Measurements from ENCODE around the gene GLRA3.

The GLRA3 gene

DNA sequence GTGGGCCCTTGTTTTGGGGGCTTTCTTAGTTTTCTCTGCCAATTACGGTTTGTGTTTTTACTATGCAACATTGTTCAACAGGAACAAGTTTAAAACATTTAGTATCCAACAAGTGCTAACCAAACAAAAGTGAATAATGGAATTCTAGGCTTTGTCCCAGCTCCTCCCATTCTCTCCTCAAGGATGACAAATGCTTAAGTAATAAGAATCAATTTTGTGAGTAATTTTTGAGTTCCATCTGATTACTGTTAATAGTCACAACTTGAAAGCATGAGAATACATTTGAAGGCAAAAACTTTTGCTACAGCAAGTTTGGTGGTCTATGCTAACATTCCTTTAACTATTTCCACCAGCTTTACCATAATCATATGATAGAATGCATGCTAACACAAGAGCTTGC is 228.7 kb downstream of the GLRA3 start:
- DNase-seq (ENCODE audit: low read depth, low spot score) = no peak
- H3K27me3 ChIP-seq (ENCODE audit: insufficient read depth, insufficient read length) = no peaks in the 10 kb centered on the region
- no peaks in the 10 kb centered on the region for H3K9me3 ChIP-seq (ENCODE audit: insufficient read depth, low read length)
- no peaks in the 10 kb centered on the region for H3K36me3 ChIP-seq (ENCODE audit: insufficient read depth, insufficient read length, low read length)
- TF ChIP-seq ZNF274 (IDR thresholded peaks at IDR 0.05; ENCODE audit: low read depth, low read length) (no peak), YY1 (IDR thresholded peaks at IDR 0.05; ENCODE audit: insufficient read depth, insufficient read length) (no peak), SUZ12 (IDR thresholded peaks at IDR 0.05; ENCODE audit: extremely low read depth, insufficient read depth, insufficient read length) (no peak)
- no peak overlapping the region for H3K4me3 ChIP-seq (ENCODE audit: insufficient read length, low read depth)
- H3K9ac ChIP-seq (ENCODE audit: insufficient read length, low read depth) = no peak overlapping the region
- H3K4me1 ChIP-seq (ENCODE audit: insufficient read depth, insufficient read length) = no peaks in the 10 kb centered on the region

DNA sequence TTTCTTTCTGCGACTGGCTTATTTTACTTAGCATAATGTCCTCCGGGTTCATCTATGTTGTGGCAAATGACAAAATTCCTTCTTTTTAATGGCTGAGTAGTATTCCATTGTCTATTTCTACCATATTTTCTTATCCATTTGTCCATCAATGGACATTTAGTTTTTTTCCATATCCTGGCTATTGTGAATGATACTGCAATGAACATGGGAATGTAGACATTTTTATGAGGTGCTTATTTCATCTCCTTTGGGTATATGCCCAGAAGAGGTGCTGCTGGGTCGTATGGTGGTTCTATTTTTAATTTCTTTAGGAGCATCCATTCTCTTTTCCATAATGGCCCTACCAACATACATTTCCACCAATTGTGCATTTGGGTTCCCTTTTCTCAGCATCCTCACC is 230.2 kb downstream of the GLRA3 start:
- H3K27me3 ChIP-seq (ENCODE audit: insufficient read depth, insufficient read length) = no peaks in the 10 kb centered on the region
- DNase-seq (ENCODE audit: low read depth, low spot score) = no peak
- no peak overlapping the region for H3K9ac ChIP-seq (ENCODE audit: insufficient read length, low read depth)
- no peak overlapping the region for H3K4me3 ChIP-seq (ENCODE audit: insufficient read length, low read depth)
- H3K36me3 ChIP-seq (ENCODE audit: insufficient read depth, insufficient read length, low read length) = no peaks in the 10 kb centered on the region
- no peaks in the 10 kb centered on the region for H3K4me1 ChIP-seq (ENCODE audit: insufficient read depth, insufficient read length)
- TF ChIP-seq SUZ12 (IDR thresholded peaks at IDR 0.05; ENCODE audit: extremely low read depth, insufficient read depth, insufficient read length) = no peak
- TF ChIP-seq ZNF274 (IDR thresholded peaks at IDR 0.05; ENCODE audit: low read depth, low read length) = no peak
- no peak for TF ChIP-seq YY1 (IDR thresholded peaks at IDR 0.05; ENCODE audit: insufficient read depth, insufficient read length)
- H3K9me3 ChIP-seq (ENCODE audit: insufficient read depth, low read length) = no peaks in the 10 kb centered on the region

DNA sequence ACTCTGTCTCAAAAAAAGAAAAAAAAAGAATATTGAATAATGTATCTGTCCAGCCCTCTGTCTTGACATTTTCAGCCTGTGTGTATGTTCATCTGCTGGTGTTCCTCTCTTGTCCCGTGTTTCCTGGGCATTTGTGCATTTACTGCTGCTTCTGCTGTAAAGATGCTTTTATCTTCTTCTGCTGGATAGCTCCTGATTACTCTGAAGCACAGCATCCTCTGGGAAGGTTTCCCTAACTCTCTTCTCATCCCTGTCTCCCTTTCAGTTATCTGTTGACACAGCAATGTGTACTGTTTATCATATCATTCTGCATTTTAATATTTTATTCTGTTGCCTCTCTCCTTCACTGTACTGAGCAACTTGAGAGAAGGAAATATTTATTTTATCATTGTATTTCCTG is 232.5 kb downstream of the GLRA3 start:
- no peak for DNase-seq (ENCODE audit: low read depth, low spot score)
- H3K36me3 ChIP-seq (ENCODE audit: insufficient read depth, insufficient read length, low read length) = no peaks in the 10 kb centered on the region
- no peak overlapping the region for H3K4me3 ChIP-seq (ENCODE audit: insufficient read length, low read depth)
- H3K9me3 ChIP-seq (ENCODE audit: insufficient read depth, low read length) = no peaks in the 10 kb centered on the region
- no peaks in the 10 kb centered on the region for H3K4me1 ChIP-seq (ENCODE audit: insufficient read depth, insufficient read length)
- no peaks in the 10 kb centered on the region for H3K27me3 ChIP-seq (ENCODE audit: insufficient read depth, insufficient read length)
- TF ChIP-seq ZNF274 (IDR thresholded peaks at IDR 0.05; ENCODE audit: low read depth, low read length) (no peak), SUZ12 (IDR thresholded peaks at IDR 0.05; ENCODE audit: extremely low read depth, insufficient read depth, insufficient read length) (no peak), YY1 (IDR thresholded peaks at IDR 0.05; ENCODE audit: insufficient read depth, insufficient read length) (no peak)
- H3K9ac ChIP-seq (ENCODE audit: insufficient read length, low read depth) = no peak overlapping the region

DNA sequence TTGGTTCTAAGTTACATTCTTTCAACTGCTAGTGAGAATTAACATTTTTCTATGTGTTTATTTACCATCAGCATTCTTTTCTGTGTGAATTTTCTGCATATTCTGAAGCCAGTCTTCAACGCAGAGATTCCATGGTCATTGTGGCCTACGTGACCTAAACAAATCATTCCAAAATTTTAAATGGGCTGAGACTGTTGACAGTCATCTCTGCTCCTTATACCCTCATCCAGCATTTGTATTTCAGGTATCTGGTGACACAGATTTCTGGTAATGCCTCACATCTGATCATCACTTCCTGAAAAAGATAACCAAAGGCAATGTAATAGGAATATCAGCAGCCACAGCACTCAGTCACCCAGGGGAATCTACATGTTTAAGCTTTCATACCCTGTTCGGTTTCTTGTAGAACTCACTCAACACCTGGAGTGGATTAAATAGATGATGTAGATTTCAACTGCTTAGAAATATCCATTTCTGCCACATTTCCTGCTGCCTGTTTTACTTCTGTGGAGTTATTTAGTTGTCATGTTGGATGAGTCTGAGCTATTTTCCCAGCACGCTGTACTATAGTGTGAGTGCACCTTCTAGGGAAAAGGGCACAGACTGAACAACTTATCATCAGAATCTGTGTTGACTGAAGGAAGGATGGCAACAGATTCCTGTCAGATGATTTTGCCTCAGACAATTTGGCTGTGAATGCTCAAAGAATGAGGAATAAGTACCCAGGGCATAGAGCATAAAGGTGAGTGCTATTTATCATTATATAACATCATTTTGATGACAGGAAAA is 233.7 kb downstream of the GLRA3 start:
- Histone ChIP-seq H3K4me1 (ENCODE audit: insufficient read depth, insufficient read length) (no peaks in the 10 kb centered on the region), H3K9ac (ENCODE audit: insufficient read length, low read depth) (no peak overlapping the region), H3K36me3 (ENCODE audit: insufficient read depth, insufficient read length, low read length) (no peaks in the 10 kb centered on the region), H3K9me3 (ENCODE audit: insufficient read depth, low read length) (no peaks in the 10 kb centered on the region), H3K4me3 (ENCODE audit: insufficient read length, low read depth) (no peak overlapping the region), H3K27me3 (ENCODE audit: insufficient read depth, insufficient read length) (no peaks in the 10 kb centered on the region)
- TF ChIP-seq SUZ12 (IDR thresholded peaks at IDR 0.05; ENCODE audit: extremely low read depth, insufficient read depth, insufficient read length) (no peak), YY1 (IDR thresholded peaks at IDR 0.05; ENCODE audit: insufficient read depth, insufficient read length) (no peak), ZNF274 (IDR thresholded peaks at IDR 0.05; ENCODE audit: low read depth, low read length) (no peak)
- DNase-seq (ENCODE audit: low read depth, low spot score) = no peak

DNA sequence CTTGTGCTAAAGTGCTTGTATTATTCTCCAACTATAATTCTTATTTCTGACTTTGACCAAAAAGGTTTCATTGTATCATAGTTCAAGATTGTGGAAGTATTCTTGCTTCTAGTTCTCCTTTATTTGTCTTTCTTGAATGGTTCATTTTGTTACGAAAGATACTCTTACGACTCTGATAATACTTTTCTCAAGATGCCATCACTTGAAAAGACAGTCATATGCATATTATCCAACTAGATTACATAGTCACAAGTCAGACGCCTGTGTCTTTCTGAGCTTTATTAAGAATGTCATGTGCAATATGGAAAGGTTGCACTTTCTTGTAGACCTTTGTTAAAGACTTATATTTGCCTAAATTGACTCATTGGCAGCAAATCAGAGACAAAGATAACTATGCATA is 235.3 kb downstream of the GLRA3 start:
- Histone ChIP-seq H3K4me3 (ENCODE audit: insufficient read length, low read depth) (no peak overlapping the region), H3K27me3 (ENCODE audit: insufficient read depth, insufficient read length) (no peaks in the 10 kb centered on the region), H3K4me1 (ENCODE audit: insufficient read depth, insufficient read length) (no peaks in the 10 kb centered on the region), H3K9me3 (ENCODE audit: insufficient read depth, low read length) (no peaks in the 10 kb centered on the region), H3K36me3 (ENCODE audit: insufficient read depth, insufficient read length, low read length) (no peaks in the 10 kb centered on the region), H3K9ac (ENCODE audit: insufficient read length, low read depth) (no peak overlapping the region)
- TF ChIP-seq SUZ12 (IDR thresholded peaks at IDR 0.05; ENCODE audit: extremely low read depth, insufficient read depth, insufficient read length) = no peak
- no peak for TF ChIP-seq ZNF274 (IDR thresholded peaks at IDR 0.05; ENCODE audit: low read depth, low read length)
- TF ChIP-seq YY1 (IDR thresholded peaks at IDR 0.05; ENCODE audit: insufficient read depth, insufficient read length) = no peak
- DNase-seq (ENCODE audit: low read depth, low spot score) = no peak

DNA sequence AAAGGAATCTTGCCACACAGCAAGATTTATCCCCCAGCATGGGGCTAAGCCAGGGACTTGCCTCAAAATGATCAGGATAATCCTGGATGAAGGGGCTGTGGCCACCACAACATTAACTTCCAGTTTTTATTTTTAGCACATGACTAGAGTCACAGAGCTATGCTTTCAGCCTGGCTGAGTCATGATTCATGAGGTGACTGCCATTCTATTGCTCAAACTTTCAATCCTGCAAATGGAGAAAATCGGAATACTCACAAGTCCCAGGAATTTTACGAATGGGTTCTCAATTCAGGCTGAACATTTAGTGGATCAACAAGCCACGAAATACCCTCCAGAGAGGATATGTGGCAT is 236.1 kb downstream of the GLRA3 start:
- TF ChIP-seq ZNF274 (IDR thresholded peaks at IDR 0.05; ENCODE audit: low read depth, low read length) (no peak), SUZ12 (IDR thresholded peaks at IDR 0.05; ENCODE audit: extremely low read depth, insufficient read depth, insufficient read length) (no peak), YY1 (IDR thresholded peaks at IDR 0.05; ENCODE audit: insufficient read depth, insufficient read length) (no peak)
- Histone ChIP-seq H3K9me3 (ENCODE audit: insufficient read depth, low read length) (no peaks in the 10 kb centered on the region), H3K4me3 (ENCODE audit: insufficient read length, low read depth) (no peak overlapping the region), H3K27me3 (ENCODE audit: insufficient read depth, insufficient read length) (no peaks in the 10 kb centered on the region), H3K9ac (ENCODE audit: insufficient read length, low read depth) (no peak overlapping the region), H3K4me1 (ENCODE audit: insufficient read depth, insufficient read length) (no peaks in the 10 kb centered on the region), H3K36me3 (ENCODE audit: insufficient read depth, insufficient read length, low read length) (no peaks in the 10 kb centered on the region)
- no peak for DNase-seq (ENCODE audit: low read depth, low spot score)

DNA sequence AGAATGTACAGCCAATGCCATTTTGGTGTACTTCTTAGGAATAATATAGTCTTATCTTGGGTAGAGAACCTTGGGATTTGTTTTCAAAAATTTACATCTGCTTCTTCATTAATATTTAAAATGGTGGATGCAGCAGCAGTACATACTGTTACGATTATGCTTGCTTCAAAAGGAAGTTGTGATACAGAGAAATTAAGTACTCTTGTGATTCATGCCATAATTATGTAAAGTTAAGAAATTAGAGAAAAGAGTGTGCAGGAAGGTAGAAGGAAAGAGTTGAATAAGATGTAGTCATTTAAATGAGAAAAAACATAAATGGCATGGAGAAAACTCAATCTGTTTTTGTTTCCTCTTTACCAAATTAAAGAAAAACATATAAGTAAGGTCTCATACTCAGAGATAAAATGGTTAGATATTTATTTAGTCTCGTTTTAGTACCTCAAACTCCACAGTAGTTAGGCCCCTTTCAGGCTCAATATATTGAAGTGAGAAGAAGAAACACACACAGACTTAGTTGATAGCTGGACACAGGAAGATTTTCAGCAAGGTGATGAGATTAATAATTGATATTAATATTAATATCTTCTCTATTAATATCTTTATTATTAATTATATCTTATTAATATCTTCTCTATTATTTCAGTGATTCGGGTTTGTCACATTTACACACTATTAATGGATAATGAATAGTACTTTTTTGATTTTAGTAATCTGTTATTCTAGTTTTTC is 236.6 kb downstream of the GLRA3 start:
- TF ChIP-seq ZNF274 (IDR thresholded peaks at IDR 0.05; ENCODE audit: low read depth, low read length) = no peak
- TF ChIP-seq YY1 (IDR thresholded peaks at IDR 0.05; ENCODE audit: insufficient read depth, insufficient read length) = no peak
- no peak for TF ChIP-seq SUZ12 (IDR thresholded peaks at IDR 0.05; ENCODE audit: extremely low read depth, insufficient read depth, insufficient read length)
- no peak for DNase-seq (ENCODE audit: low read depth, low spot score)
- no peak overlapping the region for H3K9ac ChIP-seq (ENCODE audit: insufficient read length, low read depth)
- H3K36me3 ChIP-seq (ENCODE audit: insufficient read depth, insufficient read length, low read length) = no peaks in the 10 kb centered on the region
- H3K4me3 ChIP-seq (ENCODE audit: insufficient read length, low read depth) = no peak overlapping the region
- peaks cover under 1% of the 10 kb centered on the region for H3K9me3 ChIP-seq (ENCODE audit: insufficient read depth, low read length)
- no peaks in the 10 kb centered on the region for H3K4me1 ChIP-seq (ENCODE audit: insufficient read depth, insufficient read length)
- no peaks in the 10 kb centered on the region for H3K27me3 ChIP-seq (ENCODE audit: insufficient read depth, insufficient read length)

Data from NT2/D1 (cell line).